ENCODE results near the gene AQP9. TPM values are rescaled to one million over a fixed set of nuclear protein-coding genes. Genes with fewer than 3 reads are reported as not detected.
A peak's percentile ranks its signal among the peaks of the same experiment; 100 is the strongest.
"Not testable (repeated sequence)": the region's sequence is repeated elsewhere in the genome, so short reads cannot be mapped to it uniquely, and the experiment has no call there.

The AQP9 gene, protein sequence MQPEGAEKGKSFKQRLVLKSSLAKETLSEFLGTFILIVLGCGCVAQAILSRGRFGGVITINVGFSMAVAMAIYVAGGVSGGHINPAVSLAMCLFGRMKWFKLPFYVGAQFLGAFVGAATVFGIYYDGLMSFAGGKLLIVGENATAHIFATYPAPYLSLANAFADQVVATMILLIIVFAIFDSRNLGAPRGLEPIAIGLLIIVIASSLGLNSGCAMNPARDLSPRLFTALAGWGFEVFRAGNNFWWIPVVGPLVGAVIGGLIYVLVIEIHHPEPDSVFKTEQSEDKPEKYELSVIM
- 144 TPM for total RNA-seq

DNA sequence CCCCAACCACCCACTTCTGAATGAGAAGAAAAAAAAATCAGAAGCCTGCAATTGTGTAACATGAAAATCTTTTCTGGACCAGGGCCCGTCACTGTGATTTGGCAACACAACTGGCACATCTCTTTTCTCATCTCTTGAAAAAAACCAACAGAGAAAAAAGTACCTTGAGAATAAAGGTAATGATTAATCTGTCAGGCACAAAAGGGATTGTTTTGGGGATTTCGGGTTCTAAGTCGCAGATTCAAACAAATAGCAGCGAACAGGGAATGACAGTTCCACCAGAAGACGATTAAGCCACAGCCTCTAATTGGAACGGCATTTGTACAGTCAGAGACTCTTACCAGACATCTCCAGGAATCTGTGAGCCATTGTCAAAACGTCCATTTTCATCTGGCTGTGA lies at the start of gene AQP9:
Gene AQP9, plus strand, starts transcription at position 276 of the 400 bp plus-strand sequence. CDS start 185 bp downstream, outside the sequence.
- Histone ChIP-seq H3K27me3 (ENCODE audit: insufficient read depth, low read length) (peaks cover 5% of the 10 kb centered on the region), H3K4me1 (ENCODE audit: insufficient read depth, low read length) (peaks cover 56% of the 10 kb centered on the region), H3K4me3 (ENCODE audit: low read length) (peak within 1 kb of the TSS; percentile 42), H3K9me3 (ENCODE audit: low read depth, low read length) (no peaks in the 10 kb centered on the region)

GRCh38 chr15:58095415-58095814 lies 42.8 kb upstream of the AQP9 start:
- H3K27me3 ChIP-seq (ENCODE audit: insufficient read depth, low read length) = peaks cover 12% of the 10 kb centered on the region
- H3K9me3 ChIP-seq (ENCODE audit: low read depth, low read length) = no peaks in the 10 kb centered on the region
- no peaks in the 10 kb centered on the region for H3K4me1 ChIP-seq (ENCODE audit: insufficient read depth, low read length)
- H3K4me3 ChIP-seq (ENCODE audit: low read length) = no peak overlapping the region

- H3K9me3 ChIP-seq (ENCODE audit: low read depth, low read length) = no peaks in the 10 kb centered on the region
- no peak overlapping the region for H3K4me3 ChIP-seq (ENCODE audit: low read length)
- no peaks in the 10 kb centered on the region for H3K4me1 ChIP-seq (ENCODE audit: insufficient read depth, low read length)
- H3K27me3 ChIP-seq (ENCODE audit: insufficient read depth, low read length) = peaks cover 17% of the 10 kb centered on the region
These were observed 41.6 kb upstream of the AQP9 start for GRCh38 chr15:58096529-58097084.

DNA sequence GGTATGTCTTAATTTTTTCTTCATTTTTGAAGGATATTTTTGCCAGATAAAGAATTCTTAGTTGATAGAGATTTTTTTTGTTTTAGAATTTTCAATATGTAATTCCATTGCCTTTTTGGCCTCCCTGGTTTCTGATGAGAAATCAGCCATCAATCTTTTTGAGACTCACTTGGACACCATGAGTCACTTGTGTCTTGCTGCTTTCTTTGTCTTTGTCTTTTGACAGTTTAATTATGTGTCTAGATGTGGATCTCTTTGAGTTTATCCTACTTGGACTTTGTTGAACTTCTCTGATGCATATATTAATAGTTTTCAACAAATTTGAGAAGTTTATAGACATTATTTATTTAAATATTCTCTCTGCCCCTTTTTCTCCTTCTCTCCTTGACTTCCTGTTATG lies 34.7 kb upstream of the AQP9 start:
- Histone ChIP-seq H3K4me1 (ENCODE audit: insufficient read depth, low read length) (no peaks in the 10 kb centered on the region), H3K9me3 (ENCODE audit: low read depth, low read length) (no peaks in the 10 kb centered on the region), H3K27me3 (ENCODE audit: insufficient read depth, low read length) (peaks cover 41% of the 10 kb centered on the region), H3K4me3 (ENCODE audit: low read length) (no peak overlapping the region)

GRCh38 chr15:58108117-58108516 lies 30.1 kb upstream of the AQP9 start:
- H3K4me1 ChIP-seq (ENCODE audit: insufficient read depth, low read length) = no peaks in the 10 kb centered on the region
- no peak overlapping the region for H3K4me3 ChIP-seq (ENCODE audit: low read length)
- peaks cover 29% of the 10 kb centered on the region for H3K27me3 ChIP-seq (ENCODE audit: insufficient read depth, low read length)
- no peaks in the 10 kb centered on the region for H3K9me3 ChIP-seq (ENCODE audit: low read depth, low read length)

GRCh38 chr15:58109419-58109818 lies 28.8 kb upstream of the AQP9 start:
- Histone ChIP-seq H3K9me3 (ENCODE audit: low read depth, low read length) (no peaks in the 10 kb centered on the region), H3K4me3 (ENCODE audit: low read length) (no peak overlapping the region), H3K4me1 (ENCODE audit: insufficient read depth, low read length) (no peaks in the 10 kb centered on the region), H3K27me3 (ENCODE audit: insufficient read depth, low read length) (peaks cover 24% of the 10 kb centered on the region)

DNA sequence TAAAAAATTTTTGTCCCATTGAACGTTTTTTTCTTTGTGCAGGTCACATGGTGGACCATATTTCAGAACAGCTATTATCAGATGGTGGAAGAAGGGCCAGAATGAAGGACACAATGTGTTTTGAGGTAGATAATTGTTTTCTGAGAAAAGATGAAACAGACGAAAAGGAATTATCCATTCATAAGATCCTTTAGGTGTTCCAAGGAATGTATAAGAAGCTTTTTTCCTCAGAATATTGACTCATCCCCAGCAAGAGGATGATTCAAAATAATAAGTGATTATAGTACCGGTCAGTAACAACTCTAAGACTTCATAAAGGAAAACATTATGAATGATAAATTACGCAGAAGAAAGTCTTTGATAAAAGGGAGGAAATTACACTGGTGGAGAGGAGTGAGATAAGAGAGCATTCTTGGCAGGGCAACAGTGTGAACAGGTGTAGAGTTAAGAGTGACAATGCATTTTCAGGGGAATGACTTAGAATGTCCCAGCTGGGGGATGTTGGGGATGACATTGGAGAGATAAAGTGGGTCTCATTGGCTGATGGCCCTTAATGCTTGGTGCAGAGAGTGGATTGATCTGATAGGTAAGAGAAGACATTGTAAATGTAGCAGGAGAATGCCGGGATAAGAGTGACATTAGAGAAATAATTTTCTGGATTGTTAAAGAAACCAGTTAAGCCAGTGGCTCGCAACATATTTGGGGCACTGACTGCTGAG lies 27.0 kb upstream of the AQP9 start:
- no peaks in the 10 kb centered on the region for H3K9me3 ChIP-seq (ENCODE audit: low read depth, low read length)
- peaks cover 14% of the 10 kb centered on the region for H3K27me3 ChIP-seq (ENCODE audit: insufficient read depth, low read length)
- no peak overlapping the region for H3K4me3 ChIP-seq (ENCODE audit: low read length)
- H3K4me1 ChIP-seq (ENCODE audit: insufficient read depth, low read length) = no peaks in the 10 kb centered on the region

- Histone ChIP-seq H3K4me3 (ENCODE audit: low read length) (no peak overlapping the region), H3K4me1 (ENCODE audit: insufficient read depth, low read length) (no peaks in the 10 kb centered on the region), H3K9me3 (ENCODE audit: low read depth, low read length) (no peaks in the 10 kb centered on the region), H3K27me3 (ENCODE audit: insufficient read depth, low read length) (peaks cover 14% of the 10 kb centered on the region)
These were observed 26.5 kb upstream of the AQP9 start for GRCh38 chr15:58111718-58112104.

DNA sequence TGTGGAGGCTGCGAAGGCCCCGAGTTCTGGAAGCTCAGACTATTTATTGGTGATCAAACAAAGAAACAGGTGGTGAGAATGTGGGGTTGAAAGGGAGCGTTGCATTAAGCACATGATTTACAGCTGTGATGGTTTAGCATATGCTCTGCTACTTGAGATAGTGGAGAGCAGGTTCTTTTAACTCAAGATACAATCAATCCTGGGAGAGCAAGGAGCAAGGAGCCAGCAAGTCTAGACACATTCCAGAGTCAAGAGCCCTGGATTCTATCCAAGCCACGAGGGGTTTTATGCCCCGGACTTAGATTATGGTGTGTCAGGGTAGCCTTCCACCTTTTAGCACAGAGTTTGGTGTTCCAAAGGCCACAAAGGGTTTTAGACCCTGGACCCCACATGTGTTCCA lies 24.8 kb upstream of the AQP9 start:
- H3K4me1 ChIP-seq (ENCODE audit: insufficient read depth, low read length); H3K9me3 ChIP-seq (ENCODE audit: low read depth, low read length); H3K4me3 ChIP-seq (ENCODE audit: low read length): not testable (repeated sequence)
- H3K27me3 ChIP-seq (ENCODE audit: insufficient read depth, low read length) = peaks cover 14% of the 10 kb centered on the region

GRCh38 chr15:58114388-58114787 lies 23.8 kb upstream of the AQP9 start:
- Histone ChIP-seq H3K4me1 (ENCODE audit: insufficient read depth, low read length) (no peaks in the 10 kb centered on the region), H3K4me3 (ENCODE audit: low read length) (no peak overlapping the region), H3K27me3 (ENCODE audit: insufficient read depth, low read length) (peaks cover 7% of the 10 kb centered on the region), H3K9me3 (ENCODE audit: low read depth, low read length) (no peaks in the 10 kb centered on the region)

DNA sequence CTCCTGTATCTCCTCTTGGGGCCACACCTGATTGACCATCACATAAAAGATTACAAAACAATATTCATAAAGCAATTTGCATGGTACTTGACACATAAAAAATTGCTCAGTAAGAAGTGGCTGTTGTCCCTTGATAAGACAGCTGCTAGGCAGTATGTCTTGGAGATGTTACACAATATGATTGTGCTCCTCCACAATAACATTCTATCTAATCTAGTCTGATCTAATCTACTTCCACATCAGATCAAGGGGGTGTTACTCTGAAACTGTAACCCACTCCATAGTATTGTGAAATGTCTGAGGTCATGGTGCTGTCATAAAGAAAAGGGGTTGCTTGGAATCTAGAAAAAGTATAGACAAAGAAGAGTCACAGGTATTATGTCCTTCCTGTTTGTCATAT lies 23.4 kb upstream of the AQP9 start:
- Histone ChIP-seq H3K4me1 (ENCODE audit: insufficient read depth, low read length) (no peaks in the 10 kb centered on the region), H3K27me3 (ENCODE audit: insufficient read depth, low read length) (peaks cover 5% of the 10 kb centered on the region), H3K4me3 (ENCODE audit: low read length) (no peak overlapping the region), H3K9me3 (ENCODE audit: low read depth, low read length) (no peaks in the 10 kb centered on the region)

GRCh38 chr15:58115692-58116091 lies 22.5 kb upstream of the AQP9 start:
- no peaks in the 10 kb centered on the region for H3K9me3 ChIP-seq (ENCODE audit: low read depth, low read length)
- no peaks in the 10 kb centered on the region for H3K4me1 ChIP-seq (ENCODE audit: insufficient read depth, low read length)
- no peak overlapping the region for H3K4me3 ChIP-seq (ENCODE audit: low read length)
- H3K27me3 ChIP-seq (ENCODE audit: insufficient read depth, low read length) = peaks cover 5% of the 10 kb centered on the region

- H3K4me1 ChIP-seq (ENCODE audit: insufficient read depth, low read length) = no peaks in the 10 kb centered on the region
- no peak overlapping the region for H3K4me3 ChIP-seq (ENCODE audit: low read length)
- H3K27me3 ChIP-seq (ENCODE audit: insufficient read depth, low read length) = no peaks in the 10 kb centered on the region
- no peaks in the 10 kb centered on the region for H3K9me3 ChIP-seq (ENCODE audit: low read depth, low read length)
These were observed 20.6 kb upstream of the AQP9 start for GRCh38 chr15:58117619-58118018.

DNA sequence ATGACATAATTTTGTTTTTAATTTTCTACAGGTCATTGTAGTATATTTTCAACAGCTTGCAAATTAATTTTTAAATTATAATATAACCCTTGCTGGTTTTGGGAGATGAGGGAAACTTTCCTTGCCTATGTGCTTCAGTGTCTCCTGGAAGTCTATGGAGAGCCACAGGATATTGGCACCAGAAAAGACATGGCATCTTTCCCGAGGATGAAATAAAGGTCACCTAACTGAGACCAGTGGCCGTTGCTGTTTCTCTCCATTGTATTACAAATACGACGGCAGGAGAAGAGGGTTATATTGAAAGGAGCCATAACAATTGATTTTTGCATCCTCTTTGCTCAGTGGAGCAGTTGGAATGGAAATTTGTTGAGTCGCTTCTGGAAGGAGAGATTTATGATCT lies 19.9 kb upstream of the AQP9 start:
- H3K4me1 ChIP-seq (ENCODE audit: insufficient read depth, low read length) = no peaks in the 10 kb centered on the region
- H3K4me3 ChIP-seq (ENCODE audit: low read length) = no peak overlapping the region
- no peaks in the 10 kb centered on the region for H3K27me3 ChIP-seq (ENCODE audit: insufficient read depth, low read length)
- no peaks in the 10 kb centered on the region for H3K9me3 ChIP-seq (ENCODE audit: low read depth, low read length)

DNA sequence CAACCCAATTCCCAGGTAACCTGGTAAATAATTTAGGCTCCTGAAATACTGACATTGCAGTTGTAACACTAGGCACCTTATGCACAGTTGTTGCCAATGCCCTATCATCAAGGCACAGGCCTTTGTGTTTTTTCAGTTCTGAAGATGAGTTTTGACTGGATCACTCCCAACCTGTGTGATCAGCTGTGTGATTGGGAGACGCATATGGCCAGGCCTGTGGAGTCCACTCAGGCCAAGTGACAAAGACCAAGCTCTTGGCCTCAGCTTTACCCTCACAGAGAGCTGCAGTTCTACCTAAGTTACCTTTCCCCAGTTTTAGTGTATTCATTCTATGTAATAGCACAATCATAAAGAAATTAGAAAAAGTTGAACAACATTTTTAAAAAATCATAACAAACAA lies 19.2 kb upstream of the AQP9 start:
- no peak overlapping the region for H3K4me3 ChIP-seq (ENCODE audit: low read length)
- H3K4me1 ChIP-seq (ENCODE audit: insufficient read depth, low read length) = no peaks in the 10 kb centered on the region
- no peaks in the 10 kb centered on the region for H3K9me3 ChIP-seq (ENCODE audit: low read depth, low read length)
- H3K27me3 ChIP-seq (ENCODE audit: insufficient read depth, low read length) = peaks cover 3% of the 10 kb centered on the region
